Inflammatory macrophage treated with lipopolysaccharide for 1 hour (primary cell): Measurements from ENCODE around the gene STYXL1.

Experiments
- DNase-seq, 2 donors: peaks; one replicate each; pipeline ENCODE4 v3.0.0-alpha.2; 2020 to 2022

STYXL1 gene

GRCh38 chr7:75951506-75951905 lies 96.3 kb downstream of the STYXL1 start:
- peak; percentile 93 to 98 for DNase-seq

DNA sequence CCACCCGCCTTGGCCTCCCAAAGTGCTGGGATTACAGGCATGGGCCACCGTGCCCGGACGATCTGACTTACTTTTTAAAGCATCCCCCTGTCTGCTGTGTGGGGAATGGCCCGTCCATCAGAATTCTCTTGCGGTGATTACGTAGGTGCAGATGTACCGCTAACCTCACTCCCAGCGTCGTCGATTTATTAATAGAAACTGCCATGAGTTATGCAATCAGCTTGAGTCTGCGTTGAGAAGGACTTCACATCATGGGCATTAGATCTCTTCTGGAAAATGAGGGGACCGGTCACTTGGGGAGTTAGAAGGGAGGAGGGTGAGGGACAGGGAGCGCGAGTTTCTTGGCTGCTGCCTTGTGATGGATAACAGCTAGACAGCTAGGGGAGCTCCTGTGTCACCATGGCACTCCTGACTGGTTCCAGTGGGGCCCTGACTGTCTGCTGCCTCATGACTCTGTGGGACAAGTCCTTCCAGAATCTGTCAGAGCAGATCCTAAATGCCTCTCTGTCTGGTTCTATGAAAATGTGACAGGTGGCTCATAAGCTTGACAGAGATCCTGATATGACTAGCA lies 97.6 kb downstream of the STYXL1 start:
- DNase-seq: peak in 1 of 2 donors; percentile 37

DNA sequence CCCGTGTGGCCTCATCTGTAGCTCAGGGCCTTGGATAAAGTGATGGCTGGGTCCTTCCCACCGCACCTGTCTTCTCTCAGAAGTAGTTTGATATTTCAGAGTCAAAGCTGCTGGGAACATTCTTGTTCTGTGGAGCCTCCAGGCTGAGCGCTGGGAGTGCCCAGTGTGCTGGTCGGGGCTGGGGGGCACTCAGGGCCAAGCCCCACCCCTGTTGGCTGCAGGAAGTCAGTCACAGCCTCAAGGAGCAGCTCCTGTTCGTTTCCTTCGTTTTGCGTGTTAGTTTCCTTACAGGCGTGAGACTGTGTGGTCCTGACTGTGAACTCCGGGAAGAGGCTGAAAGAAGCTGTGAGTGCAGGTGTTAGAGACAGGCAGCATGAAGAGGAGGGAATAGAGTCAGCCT lies 99.6 kb downstream of the STYXL1 start:
- no peak for DNase-seq
